Measurements from ENCODE around the gene TRPC4AP. TPM values are rescaled to one million over a fixed set of nuclear protein-coding genes. Genes with fewer than 3 reads are reported as not detected.

Gene TRPC4AP
- total and polyA plus RNA-seq, 7 donors: 24.0 to 61.8 (median 45.3) TPM

DNA sequence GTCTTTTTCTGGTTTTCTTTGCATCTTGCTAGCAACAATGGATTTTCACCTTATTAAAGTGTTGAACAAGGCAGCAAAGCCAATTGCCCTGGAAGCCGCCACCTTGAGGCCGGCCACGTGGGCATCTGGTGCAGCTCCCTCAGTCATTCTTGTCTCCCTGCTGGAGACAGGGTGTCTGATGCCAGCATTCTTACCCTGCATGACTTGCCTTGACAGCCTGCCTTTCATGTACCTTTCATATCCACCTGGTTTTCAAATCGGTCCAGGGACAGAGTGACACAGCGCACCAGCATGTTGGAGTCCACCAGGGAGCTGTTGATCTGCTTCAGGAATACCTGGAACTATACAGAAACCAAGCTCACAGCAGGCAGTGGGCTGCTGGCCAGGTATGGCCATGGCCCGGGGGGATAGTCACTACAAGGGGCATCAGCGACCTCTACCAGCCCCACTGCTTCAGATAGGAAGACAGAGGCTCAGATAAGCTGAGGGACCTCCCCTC is 87.1 kb downstream of the TRPC4AP start:
- Histone ChIP-seq H3K4me3 (no peak overlapping the region), H3K4me1 (no peaks in the 10 kb centered on the region), H3K27ac (no peak overlapping the region), H3K9me3 (no peaks in the 10 kb centered on the region), H3K27me3 (no peaks in the 10 kb centered on the region), H3K36me3 (peaks cover 75 to 100% (median 92%) of the 10 kb centered on the region in 4 donors)
- intact Hi-C loops (cut with DNase I): no loop called here
- TF ChIP-seq POLR2A (IDR thresholded peaks at IDR 0.05) (no peak), POLR2AphosphoS5 (IDR thresholded peaks at IDR 0.05) (no peak), EP300 (IDR thresholded peaks at IDR 0.05) (no peak)
- TF ChIP-seq, protein P1, sequence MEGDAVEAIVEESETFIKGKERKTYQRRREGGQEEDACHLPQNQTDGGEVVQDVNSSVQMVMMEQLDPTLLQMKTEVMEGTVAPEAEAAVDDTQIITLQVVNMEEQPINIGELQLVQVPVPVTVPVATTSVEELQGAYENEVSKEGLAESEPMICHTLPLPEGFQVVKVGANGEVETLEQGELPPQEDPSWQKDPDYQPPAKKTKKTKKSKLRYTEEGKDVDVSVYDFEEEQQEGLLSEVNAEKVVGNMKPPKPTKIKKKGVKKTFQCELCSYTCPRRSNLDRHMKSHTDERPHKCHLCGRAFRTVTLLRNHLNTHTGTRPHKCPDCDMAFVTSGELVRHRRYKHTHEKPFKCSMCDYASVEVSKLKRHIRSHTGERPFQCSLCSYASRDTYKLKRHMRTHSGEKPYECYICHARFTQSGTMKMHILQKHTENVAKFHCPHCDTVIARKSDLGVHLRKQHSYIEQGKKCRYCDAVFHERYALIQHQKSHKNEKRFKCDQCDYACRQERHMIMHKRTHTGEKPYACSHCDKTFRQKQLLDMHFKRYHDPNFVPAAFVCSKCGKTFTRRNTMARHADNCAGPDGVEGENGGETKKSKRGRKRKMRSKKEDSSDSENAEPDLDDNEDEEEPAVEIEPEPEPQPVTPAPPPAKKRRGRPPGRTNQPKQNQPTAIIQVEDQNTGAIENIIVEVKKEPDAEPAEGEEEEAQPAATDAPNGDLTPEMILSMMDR (IDR thresholded peaks at IDR 0.05): no peak
- 87 to 89% methylated on average over 7 of the region's 7 CpGs for WGBS, 2 donors
- peak; percentile 56 for DNase-seq

DNA sequence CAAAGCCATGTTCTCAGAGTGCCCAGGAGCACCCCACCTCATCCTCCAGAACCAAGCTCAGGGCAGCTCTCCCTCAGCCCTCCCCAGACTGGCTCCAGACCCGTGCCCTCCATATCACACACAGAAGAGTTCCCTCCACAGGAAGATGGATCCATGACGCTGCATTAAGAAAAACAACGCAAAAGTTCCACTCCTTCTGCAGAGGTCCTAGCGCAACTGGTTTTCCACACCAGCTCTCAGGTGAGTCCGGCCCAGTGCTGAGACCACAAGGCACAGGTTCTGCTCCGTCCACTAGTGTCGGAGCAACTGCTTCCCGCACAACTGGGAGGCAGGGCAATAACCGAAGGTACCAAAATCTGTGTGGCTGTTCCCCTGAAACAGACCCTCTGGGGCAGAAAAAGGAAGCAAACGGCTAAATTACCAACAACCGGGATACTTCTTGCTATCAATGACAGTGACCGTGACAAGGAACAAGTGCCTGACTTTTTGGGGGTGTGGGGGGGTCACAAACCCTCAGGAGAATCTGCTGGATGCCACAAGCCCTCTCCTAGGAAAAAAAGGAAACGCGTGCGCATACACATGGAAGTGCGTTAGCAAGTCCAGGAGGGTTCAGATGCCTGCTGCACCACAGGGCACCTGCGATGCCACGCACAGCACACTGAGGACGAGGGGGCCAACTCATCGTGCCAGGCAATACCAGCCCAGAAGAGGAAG is 87.7 kb downstream of the TRPC4AP start:
- intact Hi-C loops (cut with DNase I): no loop called here
- DNase-seq: peak; percentile 21
- TF ChIP-seq EP300 (IDR thresholded peaks at IDR 0.05): no peak
- TF ChIP-seq, protein P1 (IDR thresholded peaks at IDR 0.05): no peak
- Histone ChIP-seq H3K9me3 (no peaks in the 10 kb centered on the region), H3K36me3 (peaks cover 72 to 100% (median 94%) of the 10 kb centered on the region in 4 donors), H3K4me1 (no peaks in the 10 kb centered on the region), H3K4me3 (no peak overlapping the region), H3K27ac (no peak overlapping the region), H3K27me3 (no peaks in the 10 kb centered on the region)
- 93 to 96% methylated on average over 20 of the region's 20 CpGs for WGBS, 2 donors

DNA sequence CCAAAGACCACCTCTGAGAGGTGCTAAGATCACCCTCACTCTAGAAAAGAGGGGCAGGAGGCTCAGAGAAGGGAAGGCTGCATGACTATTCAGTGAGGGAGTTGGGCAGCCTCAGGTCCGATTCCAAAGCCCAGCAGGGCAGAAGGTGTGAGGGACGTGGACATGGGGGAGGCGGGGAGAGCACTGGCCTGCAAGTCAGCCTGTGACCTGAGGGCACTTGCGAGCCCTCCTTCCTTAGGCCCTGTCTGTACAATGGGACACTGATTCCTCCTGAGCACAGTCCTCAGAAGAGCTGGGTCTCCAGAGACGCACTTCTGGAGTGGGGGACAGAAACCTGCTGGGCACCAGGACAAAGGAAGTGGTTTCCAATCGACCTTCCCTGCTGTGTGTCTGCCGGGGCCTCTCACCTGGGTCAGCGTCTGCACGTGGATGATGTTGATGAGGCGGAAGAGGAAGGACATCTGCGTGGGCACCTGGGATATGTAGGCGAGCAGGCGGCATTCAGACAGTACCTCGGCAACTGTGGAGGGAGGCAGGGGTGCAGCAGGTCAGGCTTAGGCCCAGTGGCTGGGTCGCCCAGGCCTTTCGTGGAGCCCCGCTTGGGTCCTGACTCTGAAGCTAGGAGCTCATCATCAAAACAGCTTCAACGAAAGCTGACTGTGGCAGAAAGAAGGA is 88.4 kb downstream of the TRPC4AP start:
- peak; percentile 63 for DNase-seq
- Histone ChIP-seq H3K36me3 (peaks cover 65 to 100% (median 91%) of the 10 kb centered on the region in 4 donors), H3K4me1 (no peaks in the 10 kb centered on the region), H3K27ac (no peak overlapping the region), H3K9me3 (no peaks in the 10 kb centered on the region), H3K27me3 (no peaks in the 10 kb centered on the region), H3K4me3 (no peak overlapping the region)
- TF ChIP-seq EP300 (IDR thresholded peaks at IDR 0.05): no peak
- TF ChIP-seq POLR2A (IDR thresholded peaks at IDR 0.05): no peak
- no peak for TF ChIP-seq POLR2AphosphoS5 (IDR thresholded peaks at IDR 0.05)
- TF ChIP-seq, protein P1 (IDR thresholded peaks at IDR 0.05): no peak
- intact Hi-C loops (cut with DNase I): no loop called here
- WGBS, 2 donors: 89 to 90% methylated on average over 18 of the region's 18 CpGs

DNA sequence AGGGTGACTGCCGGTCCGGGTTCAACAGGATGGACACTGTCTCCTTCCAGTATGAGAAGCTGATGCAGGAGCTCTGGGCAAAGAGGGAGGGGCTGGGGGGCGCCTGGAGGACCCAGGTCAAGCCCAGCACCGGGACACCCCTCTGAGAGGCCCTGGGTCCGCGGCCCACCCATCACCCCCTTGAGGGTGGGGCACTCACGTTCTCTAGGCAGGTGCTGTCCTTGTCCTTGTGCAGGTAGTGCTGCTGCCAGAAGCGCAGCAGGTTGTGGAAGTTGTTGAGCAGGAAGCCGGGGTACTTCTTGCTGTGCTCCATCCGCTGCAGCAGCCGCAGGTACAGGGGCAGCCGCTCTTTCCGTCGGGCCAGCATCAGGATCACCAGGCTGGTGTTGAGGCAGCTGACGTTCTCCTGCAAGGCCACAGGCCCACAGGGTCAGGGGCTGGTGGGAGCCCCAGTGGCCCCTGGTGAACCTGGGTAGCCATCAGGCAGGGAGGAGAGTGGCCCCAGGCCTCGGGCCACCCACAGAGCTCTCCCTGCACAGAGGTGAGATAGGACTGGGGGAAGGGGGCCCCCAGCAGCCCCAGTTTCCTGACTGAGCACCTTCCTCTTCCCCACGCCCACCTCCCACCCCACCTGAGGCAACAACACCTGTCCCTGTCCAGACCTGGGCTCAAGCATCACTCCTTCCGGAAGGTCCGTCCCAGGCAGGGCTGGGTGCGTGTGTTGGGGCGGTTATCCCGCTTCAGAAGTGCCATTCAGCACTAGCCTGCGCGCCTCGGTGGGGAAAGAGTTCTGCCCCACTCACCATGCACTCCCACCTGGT is 89.2 kb downstream of the TRPC4AP start:
- 93% methylated on average over 25 of the region's 25 CpGs for WGBS, 2 donors
- no peaks in the 10 kb centered on the region for H3K4me1 ChIP-seq
- H3K27me3 ChIP-seq: no peaks in the 10 kb centered on the region
- H3K4me3 ChIP-seq: no peak overlapping the region
- no peak overlapping the region for H3K27ac ChIP-seq
- H3K9me3 ChIP-seq: no peaks in the 10 kb centered on the region
- peaks cover 65 to 100% (median 90%) of the 10 kb centered on the region in 4 donors for H3K36me3 ChIP-seq
- no peak for TF ChIP-seq POLR2A (IDR thresholded peaks at IDR 0.05)
- intact Hi-C loops (cut with DNase I): no loop called here
- DNase-seq: peak; percentile 51
